ENCODE results near the gene PLAC9. TPM values are rescaled to one million over a fixed set of nuclear protein-coding genes. Genes with fewer than 3 reads are reported as not detected.

The PLAC9 gene
- total and polyA plus RNA-seq, 3 donors from 2014 or later = 13.1 to 47.0 (median 20.7) TPM

DNA sequence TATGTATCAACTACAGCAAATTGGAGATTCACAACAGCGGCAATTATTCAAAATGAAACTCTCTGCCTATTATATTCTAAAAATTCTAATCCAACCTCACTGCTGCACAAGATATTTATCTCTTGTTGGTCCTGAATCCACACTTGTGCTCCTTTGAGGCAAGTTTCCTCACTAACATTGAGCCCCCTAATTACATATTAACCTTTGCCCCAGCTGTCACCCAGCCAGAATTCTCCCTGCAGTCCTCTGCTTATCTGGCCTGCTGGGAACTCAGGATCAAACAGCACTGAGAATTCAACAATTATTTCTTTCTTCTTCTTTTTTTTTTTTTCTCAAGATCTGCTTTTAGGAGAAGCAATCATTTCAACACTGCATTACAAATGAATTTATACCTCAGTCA is 21.5 kb upstream of the PLAC9 start:
- Histone ChIP-seq H3K9me3 (no peaks in the 10 kb centered on the region), H3K4me1 (peaks cover 21% of the 10 kb centered on the region), H3K27ac (peak overlapping the region; percentile 55 to 78), H3K27me3 (no peaks in the 10 kb centered on the region), H3K36me3 (ENCODE audit: low read depth, missing control alignments) (no peaks in the 10 kb centered on the region), H3K4me3 (no peak overlapping the region)
- peak; percentile 74 for DNase-seq
- 44 to 65% methylated on average over 1 of the region's 1 CpG for WGBS, 2 donors
- TF ChIP-seq POLR2A (IDR thresholded peaks at IDR 0.05) = no peak
- TF ChIP-seq, protein P1, sequence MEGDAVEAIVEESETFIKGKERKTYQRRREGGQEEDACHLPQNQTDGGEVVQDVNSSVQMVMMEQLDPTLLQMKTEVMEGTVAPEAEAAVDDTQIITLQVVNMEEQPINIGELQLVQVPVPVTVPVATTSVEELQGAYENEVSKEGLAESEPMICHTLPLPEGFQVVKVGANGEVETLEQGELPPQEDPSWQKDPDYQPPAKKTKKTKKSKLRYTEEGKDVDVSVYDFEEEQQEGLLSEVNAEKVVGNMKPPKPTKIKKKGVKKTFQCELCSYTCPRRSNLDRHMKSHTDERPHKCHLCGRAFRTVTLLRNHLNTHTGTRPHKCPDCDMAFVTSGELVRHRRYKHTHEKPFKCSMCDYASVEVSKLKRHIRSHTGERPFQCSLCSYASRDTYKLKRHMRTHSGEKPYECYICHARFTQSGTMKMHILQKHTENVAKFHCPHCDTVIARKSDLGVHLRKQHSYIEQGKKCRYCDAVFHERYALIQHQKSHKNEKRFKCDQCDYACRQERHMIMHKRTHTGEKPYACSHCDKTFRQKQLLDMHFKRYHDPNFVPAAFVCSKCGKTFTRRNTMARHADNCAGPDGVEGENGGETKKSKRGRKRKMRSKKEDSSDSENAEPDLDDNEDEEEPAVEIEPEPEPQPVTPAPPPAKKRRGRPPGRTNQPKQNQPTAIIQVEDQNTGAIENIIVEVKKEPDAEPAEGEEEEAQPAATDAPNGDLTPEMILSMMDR (IDR thresholded peaks at IDR 0.05) = no peak
- intact Hi-C loops (cut with DNase I; ENCODE audit: low total_unique reads) = no loop called here

DNA sequence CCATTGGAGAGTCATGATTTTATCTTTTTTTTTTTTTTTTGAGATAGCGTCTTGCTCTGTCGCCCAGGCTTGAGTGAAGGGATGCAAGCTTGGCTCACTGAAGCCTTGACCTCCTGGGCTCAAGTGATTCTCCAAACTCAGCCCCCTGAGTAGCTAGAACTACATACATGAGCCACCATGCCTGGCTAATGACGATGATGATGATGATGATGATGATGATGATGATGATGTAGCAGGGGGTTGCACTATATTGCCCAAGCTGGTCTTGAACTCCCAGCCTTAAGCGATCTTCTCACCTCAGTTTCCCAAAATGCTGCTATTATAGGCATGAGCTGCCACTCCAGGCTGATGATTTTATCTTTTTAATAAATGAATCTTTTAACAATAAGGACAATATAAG is 13.9 kb upstream of the PLAC9 start:
- intact Hi-C loops (cut with DNase I; ENCODE audit: low total_unique reads) = no loop called here
- WGBS, 2 donors = 80 to 89% methylated on average over 4 of the region's 4 CpGs
- no peak overlapping the region for H3K27ac ChIP-seq
- H3K36me3 ChIP-seq (ENCODE audit: low read depth, missing control alignments) = no peaks in the 10 kb centered on the region
- no peaks in the 10 kb centered on the region for H3K4me1 ChIP-seq
- no peaks in the 10 kb centered on the region for H3K9me3 ChIP-seq
- TF ChIP-seq, protein P1 (IDR thresholded peaks at IDR 0.05) = no peak
- no peak for TF ChIP-seq POLR2A (IDR thresholded peaks at IDR 0.05)
- no peak for DNase-seq
- no peaks in the 10 kb centered on the region for H3K27me3 ChIP-seq
- H3K4me3 ChIP-seq = no peak overlapping the region

GRCh38 chr10:80122110-80122710 is 10.3 kb upstream of the PLAC9 start:
- Histone ChIP-seq H3K36me3 (ENCODE audit: low read depth, missing control alignments) (no peaks in the 10 kb centered on the region), H3K4me3 (no peak overlapping the region), H3K4me1 (no peaks in the 10 kb centered on the region), H3K27ac (no peak overlapping the region), H3K27me3 (no peaks in the 10 kb centered on the region), H3K9me3 (no peaks in the 10 kb centered on the region)
- no peak for TF ChIP-seq POLR2A (IDR thresholded peaks at IDR 0.05)
- TF ChIP-seq, protein P1 (IDR thresholded peaks at IDR 0.05) = no peak
- intact Hi-C loops (cut with DNase I; ENCODE audit: low total_unique reads) = no loop called here
- no peak for DNase-seq

GRCh38 chr10:80122746-80123145 is 9.8 kb upstream of the PLAC9 start:
- Histone ChIP-seq H3K4me3 (no peak overlapping the region), H3K27me3 (no peaks in the 10 kb centered on the region), H3K27ac (no peak overlapping the region), H3K36me3 (ENCODE audit: low read depth, missing control alignments) (no peaks in the 10 kb centered on the region), H3K9me3 (no peaks in the 10 kb centered on the region), H3K4me1 (no peaks in the 10 kb centered on the region)
- 89 to 93% methylated on average over 2 of the region's 2 CpGs for WGBS, 2 donors
- DNase-seq = no peak
- intact Hi-C loops (cut with DNase I; ENCODE audit: low total_unique reads) = no loop called here
- no peak for TF ChIP-seq POLR2A (IDR thresholded peaks at IDR 0.05)
- TF ChIP-seq, protein P1 (IDR thresholded peaks at IDR 0.05) = no peak

DNA sequence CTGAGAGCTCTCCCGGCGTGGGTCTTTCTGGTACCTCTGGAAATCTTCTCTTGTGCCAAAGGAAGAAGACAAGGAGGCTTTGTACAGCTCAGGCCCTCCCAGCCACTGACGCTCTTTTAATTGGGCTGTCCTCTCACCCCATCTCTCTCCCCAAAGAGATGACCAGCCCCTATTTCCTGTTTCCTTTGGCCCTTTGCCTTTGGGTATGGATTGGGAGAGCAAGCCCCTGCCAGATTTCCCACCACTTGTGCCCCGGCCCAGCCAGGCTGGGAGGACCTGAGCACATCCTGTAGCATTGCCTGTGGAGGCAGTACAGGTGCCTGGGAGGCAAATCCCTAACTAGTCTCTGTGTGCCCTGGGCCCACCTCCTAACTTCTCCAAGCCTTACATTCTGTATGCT is 5.7 kb upstream of the PLAC9 start:
- no peaks in the 10 kb centered on the region for H3K36me3 ChIP-seq (ENCODE audit: low read depth, missing control alignments)
- no peaks in the 10 kb centered on the region for H3K4me1 ChIP-seq
- TF ChIP-seq, protein P1 (IDR thresholded peaks at IDR 0.05) = no peak
- TF ChIP-seq POLR2A (IDR thresholded peaks at IDR 0.05) = no peak
- DNase-seq = no peak
- intact Hi-C loops (cut with DNase I; ENCODE audit: low total_unique reads) = no loop called here
- WGBS, 2 donors = 35 to 38% methylated on average over 4 of the region's 4 CpGs
- H3K27me3 ChIP-seq = no peaks in the 10 kb centered on the region
- H3K9me3 ChIP-seq = no peaks in the 10 kb centered on the region
- H3K27ac ChIP-seq = no peak overlapping the region
- no peak overlapping the region for H3K4me3 ChIP-seq

All from testis (tissue), 3 donors.